OCI-LY3 (cell line): ENCODE data around the gene DHX9.

ENCODE experiments used
- H2AFZ ChIP-seq: fragments of 200-600, 300-600 bp; shearing (Covaris generic); 2 replicates; pipeline ENCODE4 v1.6.0; 2014; ENCODE audit warnings: antibody characterized with exemption, low read depth, low read length
- H3K27ac ChIP-seq: fragments of 200-600, 300-600 bp; sonication (generic); 2 replicates; pipeline ENCODE4 v1.5.1; 2014; ENCODE audit warnings: mild to moderate bottlenecking, low read length, moderate library complexity, mixed read lengths
- H3K27me3 ChIP-seq: fragments of 200-600, 300-600 bp; sonication (generic); 2 replicates; pipeline ENCODE4 v1.6.1; 2014; ENCODE audit warnings: low read depth, low read length, mixed read lengths
- H3K36me3 ChIP-seq: fragments of 200-600, 300-600 bp; sonication (generic); replicated peaks from 2 replicates; pipeline ENCODE3; 2014; ENCODE audit warnings: low read depth, low read length, mixed read lengths
- H3K4me1 ChIP-seq: fragments of 300-600, 200-600 bp; sonication (generic); 2 replicates; pipeline ENCODE4 v1.6.1; 2014; ENCODE audit warnings: low read length, mixed read lengths
- H3K4me2 ChIP-seq: fragments of 200-600, 300-600 bp; sonication (generic); 2 replicates; pipeline ENCODE4 v1.6.1; 2014; ENCODE audit warnings: low read length, mixed read lengths
- H3K4me3 ChIP-seq: fragments of 300-600, 200-600 bp; sonication (generic); 2 replicates; pipeline ENCODE4 v1.5.1; 2014; ENCODE audit warnings: antibody characterized with exemption, mild to moderate bottlenecking, low read length, moderate library complexity
- H3K79me2 ChIP-seq: fragments of 300-600, 200-600 bp; shearing (Covaris generic); 2 replicates; pipeline ENCODE4 v1.6.1; 2014; ENCODE audit warnings: mild to moderate bottlenecking, low read length, mixed read lengths
- H3K9ac ChIP-seq: fragments of 300-600, 200-600 bp; shearing (Covaris generic); 2 replicates; pipeline ENCODE4 v1.6.0; 2014; ENCODE audit warnings: mild to moderate bottlenecking, low read length, moderate library complexity
- H3K9me3 ChIP-seq: fragments of 200-600, 300-600 bp; shearing (Covaris generic); 2 replicates; pipeline ENCODE4 v1.6.1; 2014; ENCODE audit warnings: low read length, mixed read lengths; ENCODE audit not compliant: insufficient read depth
- H4K20me1 ChIP-seq: fragments of 200-600, 300-600 bp; sonication (generic); 2 replicates; pipeline ENCODE4 v1.6.1; 2016; ENCODE audit warnings: low read length, mixed read lengths; ENCODE audit not compliant: insufficient read depth
- EZH2phosphoT487 ChIP-seq: fragments of 200-600 bp; shearing (Covaris generic); IDR thresholded peaks from 2 replicates; pipeline ENCODE4 v1.6.1; 2018; ENCODE audit warnings: antibody characterized with exemption, mixed run types, low read depth
- TF ChIP-seq, protein P1 (sequence below): fragments of 200-600, 300-600 bp; sonication (generic); IDR thresholded peaks from 2 replicates; pipeline ENCODE4 v1.5.1; 2014; ENCODE audit warnings: antibody characterized with exemption, low read length, low read depth

DHX9 gene

DNA sequence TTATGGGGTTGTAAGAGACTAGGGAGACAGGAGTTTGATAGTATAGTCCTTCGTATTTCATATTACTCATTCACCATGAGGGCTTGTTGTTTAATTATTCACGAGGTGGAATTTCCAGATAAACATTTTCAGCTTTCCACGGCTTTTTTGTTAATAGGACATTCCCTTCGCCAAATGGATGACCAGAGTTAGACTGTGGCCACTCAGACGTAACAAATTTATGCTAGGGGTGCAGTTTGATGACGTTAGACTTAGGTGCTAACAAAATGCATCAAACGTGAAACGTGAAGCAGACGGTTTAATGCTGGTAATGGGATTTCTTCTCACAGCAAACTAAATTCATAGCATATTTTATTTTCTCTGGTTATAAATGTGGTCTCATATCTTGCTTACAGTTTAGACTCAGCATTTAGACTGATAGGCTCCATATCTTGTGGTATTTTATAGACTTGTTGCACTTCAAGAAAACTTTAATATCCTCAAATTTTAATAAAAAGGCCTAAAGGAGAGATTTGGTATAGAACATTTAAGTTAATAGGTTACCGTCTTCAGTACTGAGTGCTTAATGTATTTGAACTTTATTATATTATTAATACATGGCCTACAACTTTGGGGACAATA, 2.3 kb downstream of the DHX9 start:
- Histone ChIP-seq H3K9ac (peak overlapping the region; percentile 25), H3K27ac (peak overlapping the region; percentile 91), H3K4me2 (peak overlapping the region; percentile 83), H3K27me3 (no peaks in the 10 kb centered on the region), H3K36me3 (peaks cover 51% of the 10 kb centered on the region), H3K79me2 (peaks cover 73% of the 10 kb centered on the region), H3K4me1 (peaks cover 18% of the 10 kb centered on the region), H4K20me1 (peaks cover 68% of the 10 kb centered on the region), H3K4me3 (peak overlapping the region; percentile 90), H2AFZ (no peak overlapping the region), H3K9me3 (no peaks in the 10 kb centered on the region)
- no peak for TF ChIP-seq EZH2phosphoT487
- TF ChIP-seq, protein P1, sequence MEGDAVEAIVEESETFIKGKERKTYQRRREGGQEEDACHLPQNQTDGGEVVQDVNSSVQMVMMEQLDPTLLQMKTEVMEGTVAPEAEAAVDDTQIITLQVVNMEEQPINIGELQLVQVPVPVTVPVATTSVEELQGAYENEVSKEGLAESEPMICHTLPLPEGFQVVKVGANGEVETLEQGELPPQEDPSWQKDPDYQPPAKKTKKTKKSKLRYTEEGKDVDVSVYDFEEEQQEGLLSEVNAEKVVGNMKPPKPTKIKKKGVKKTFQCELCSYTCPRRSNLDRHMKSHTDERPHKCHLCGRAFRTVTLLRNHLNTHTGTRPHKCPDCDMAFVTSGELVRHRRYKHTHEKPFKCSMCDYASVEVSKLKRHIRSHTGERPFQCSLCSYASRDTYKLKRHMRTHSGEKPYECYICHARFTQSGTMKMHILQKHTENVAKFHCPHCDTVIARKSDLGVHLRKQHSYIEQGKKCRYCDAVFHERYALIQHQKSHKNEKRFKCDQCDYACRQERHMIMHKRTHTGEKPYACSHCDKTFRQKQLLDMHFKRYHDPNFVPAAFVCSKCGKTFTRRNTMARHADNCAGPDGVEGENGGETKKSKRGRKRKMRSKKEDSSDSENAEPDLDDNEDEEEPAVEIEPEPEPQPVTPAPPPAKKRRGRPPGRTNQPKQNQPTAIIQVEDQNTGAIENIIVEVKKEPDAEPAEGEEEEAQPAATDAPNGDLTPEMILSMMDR, result no peak

DNA sequence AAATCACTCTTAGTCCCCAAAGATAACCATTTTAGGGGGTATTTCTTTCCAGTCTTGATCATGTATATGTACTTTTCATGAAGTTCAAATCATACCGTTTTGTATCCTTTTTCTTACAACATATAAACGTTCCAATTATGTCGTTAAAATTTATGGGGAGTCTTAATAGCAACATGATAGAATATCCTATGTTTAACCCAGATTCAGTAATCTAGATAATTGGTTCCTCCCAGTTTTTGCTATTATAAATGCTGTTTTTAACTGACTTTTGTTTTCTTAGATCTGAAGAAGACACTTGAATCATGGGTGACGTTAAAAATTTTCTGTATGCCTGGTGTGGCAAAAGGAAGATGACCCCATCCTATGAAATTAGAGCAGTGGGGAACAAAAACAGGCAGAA, 3.1 kb downstream of the DHX9 start:
- H3K27ac ChIP-seq, result no peak overlapping the region
- H3K79me2 ChIP-seq, result peaks cover 81% of the 10 kb centered on the region
- no peaks in the 10 kb centered on the region for H3K27me3 ChIP-seq
- H4K20me1 ChIP-seq, result peaks cover 76% of the 10 kb centered on the region
- H3K4me2 ChIP-seq, result peak overlapping the region; percentile 83
- H2AFZ ChIP-seq, result no peak overlapping the region
- peaks cover 58% of the 10 kb centered on the region for H3K36me3 ChIP-seq
- no peak overlapping the region for H3K9ac ChIP-seq
- H3K4me3 ChIP-seq, result peak overlapping the region; percentile 90; the same call in 1 of the 2 replicates
- peaks cover 20% of the 10 kb centered on the region for H3K4me1 ChIP-seq
- no peak for TF ChIP-seq EZH2phosphoT487
- TF ChIP-seq, protein P1, result no peak
- no peaks in the 10 kb centered on the region for H3K9me3 ChIP-seq

DNA sequence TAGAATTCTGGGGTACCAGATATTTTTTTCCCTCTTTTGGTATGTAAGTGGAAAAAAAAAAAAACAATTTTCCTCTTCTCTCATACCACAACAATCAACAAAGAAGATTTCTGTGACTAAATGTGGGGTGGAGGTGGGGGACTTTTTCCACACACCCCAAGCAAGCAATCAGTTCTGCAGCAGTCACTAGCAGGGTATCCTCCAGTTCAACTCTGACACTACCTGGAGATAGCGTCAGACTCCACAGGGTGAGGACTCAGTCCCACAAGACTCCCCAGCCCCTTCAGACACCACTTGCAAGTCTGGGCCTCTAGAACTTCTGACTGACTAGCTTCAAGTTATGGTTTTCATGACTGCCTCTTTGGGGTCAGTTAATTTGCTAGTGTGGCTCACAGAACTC, 6.2 kb downstream of the DHX9 start:
- H3K9ac ChIP-seq, result no peak overlapping the region
- TF ChIP-seq EZH2phosphoT487, result no peak
- TF ChIP-seq, protein P1, result no peak
- peaks cover 38% of the 10 kb centered on the region for H3K4me1 ChIP-seq
- no peak overlapping the region for H3K27ac ChIP-seq
- no peak overlapping the region for H2AFZ ChIP-seq
- peaks cover 100% of the 10 kb centered on the region for H3K79me2 ChIP-seq
- peaks cover 98% of the 10 kb centered on the region for H4K20me1 ChIP-seq
- H3K27me3 ChIP-seq, result no peaks in the 10 kb centered on the region
- H3K36me3 ChIP-seq, result peaks cover 86% of the 10 kb centered on the region
- no peak overlapping the region for H3K4me2 ChIP-seq
- H3K4me3 ChIP-seq, result no peak overlapping the region
- H3K9me3 ChIP-seq, result no peaks in the 10 kb centered on the region

DNA sequence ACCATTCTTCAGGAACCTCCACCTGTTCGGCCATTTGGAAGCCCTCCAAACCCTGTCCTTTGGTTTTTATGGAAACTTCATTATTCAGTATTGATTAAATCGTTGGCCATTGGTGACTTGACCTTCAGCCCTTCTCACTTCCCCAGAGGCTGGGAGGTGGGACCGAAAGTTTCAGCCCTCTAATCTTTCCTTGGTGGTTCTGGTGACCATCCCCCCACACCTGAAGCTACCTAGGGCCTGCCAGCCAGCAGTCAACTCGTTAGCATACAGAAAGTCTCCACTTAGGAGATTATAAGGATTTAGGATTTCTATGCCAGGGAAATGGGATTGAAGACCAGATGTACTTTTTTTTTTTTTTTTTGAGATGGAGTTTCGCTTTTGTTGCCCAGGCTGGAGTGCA, 6.7 kb downstream of the DHX9 start:
- Histone ChIP-seq H3K79me2 (peaks cover 100% of the 10 kb centered on the region), H3K4me3 (no peak overlapping the region), H2AFZ (no peak overlapping the region), H3K9me3 (no peaks in the 10 kb centered on the region), H3K4me1 (peaks cover 41% of the 10 kb centered on the region), H3K4me2 (no peak overlapping the region), H3K27ac (no peak overlapping the region), H3K36me3 (peaks cover 85% of the 10 kb centered on the region), H4K20me1 (peaks cover 98% of the 10 kb centered on the region), H3K9ac (no peak overlapping the region), H3K27me3 (no peaks in the 10 kb centered on the region)
- TF ChIP-seq EZH2phosphoT487, result no peak
- TF ChIP-seq, protein P1, result no peak
